ENCODE results near the gene SLC17A9.

SLC17A9 gene

DNA sequence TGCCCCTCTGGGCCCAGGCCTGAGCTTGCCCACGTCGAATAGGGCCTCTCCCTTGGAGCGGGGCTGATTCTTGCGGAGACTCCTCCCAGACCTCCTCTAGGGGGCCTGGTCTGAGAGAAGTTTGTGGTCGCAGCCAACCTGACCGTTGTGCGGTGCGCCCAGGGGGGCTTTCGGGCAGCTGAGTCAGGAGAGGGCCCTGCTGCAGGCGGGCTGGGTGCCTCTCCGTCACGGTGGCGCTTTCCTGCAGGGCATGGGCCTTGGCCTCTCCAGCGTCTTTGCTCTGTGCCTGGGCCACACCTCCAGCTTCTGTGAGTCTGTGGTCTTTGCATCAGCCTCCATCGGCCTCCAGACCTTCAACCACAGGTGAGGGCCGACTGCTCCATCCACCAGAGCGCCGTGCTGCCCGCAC lies 12.9 kb downstream of the SLC17A9 start:
- DNase-seq (ENCODE audit: extremely low spot score, insufficient read length, low read depth) (no peak), FAIRE-seq (no peak)

DNA sequence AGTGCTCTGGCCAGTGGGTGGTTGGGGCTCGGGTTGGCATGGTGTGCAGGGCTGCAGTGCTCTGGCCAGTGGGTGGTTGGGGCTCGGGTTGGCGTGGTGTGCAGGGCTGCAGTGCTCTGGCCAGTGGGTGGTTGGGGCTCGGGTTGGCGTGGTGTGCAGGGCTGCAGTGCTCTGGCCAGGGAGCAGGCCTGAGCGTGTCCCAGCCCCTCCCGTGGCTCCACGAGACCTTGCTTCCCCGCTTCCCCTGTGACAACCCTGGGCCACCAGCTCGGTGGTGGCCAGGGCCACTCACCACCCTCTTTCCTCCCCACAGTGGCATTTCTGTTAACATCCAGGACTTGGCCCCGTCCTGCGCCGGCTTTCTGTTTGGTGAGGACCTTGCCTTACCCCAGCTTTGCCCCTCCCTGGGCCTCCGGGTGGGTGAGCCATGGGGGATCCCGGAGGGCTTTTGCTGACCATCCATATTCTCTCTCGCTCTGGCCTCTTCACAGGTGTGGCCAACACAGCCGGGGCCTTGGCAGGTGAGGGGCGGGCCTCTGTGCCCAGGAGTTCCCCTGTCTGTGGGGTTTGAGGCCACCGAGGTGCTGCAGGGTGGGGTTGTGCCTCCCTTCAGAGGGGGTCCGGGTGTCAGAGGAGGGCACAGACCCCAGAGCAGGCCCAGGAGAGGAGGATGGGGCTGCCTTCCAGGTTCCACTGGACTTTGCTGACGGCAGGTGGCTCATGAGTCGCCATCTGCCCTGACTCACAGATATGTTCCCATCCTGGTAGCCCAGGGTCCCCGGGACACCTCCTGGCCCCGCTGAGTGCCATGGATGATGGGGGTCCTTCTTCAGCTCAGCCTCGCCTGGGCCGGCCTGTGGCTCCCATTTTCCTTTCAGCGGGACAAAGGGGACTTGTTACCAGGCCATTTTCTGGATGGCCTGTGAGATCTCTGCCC lies 14.0 kb downstream of the SLC17A9 start:
- DNase-seq (ENCODE audit: extremely low spot score, insufficient read length, low read depth): no peak
- no peak for FAIRE-seq

DNA sequence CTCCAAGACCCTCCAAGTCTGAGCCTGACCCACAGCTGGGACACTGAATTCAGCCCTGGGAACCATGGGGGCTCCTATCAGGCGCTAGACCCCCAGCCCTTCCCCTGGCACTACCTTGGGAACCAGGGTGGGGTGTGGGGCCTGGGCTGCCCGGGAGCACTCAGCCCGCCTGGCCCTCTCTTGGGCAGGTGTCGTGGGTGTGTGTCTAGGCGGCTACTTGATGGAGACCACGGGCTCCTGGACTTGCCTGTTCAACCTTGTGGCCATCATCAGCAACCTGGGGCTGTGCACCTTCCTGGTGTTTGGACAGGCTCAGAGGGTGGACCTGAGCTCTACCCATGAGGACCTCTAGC lies 14.6 kb downstream of the SLC17A9 start:
- FAIRE-seq: no peak
- no peak for DNase-seq (ENCODE audit: extremely low spot score, insufficient read length, low read depth)

DNA sequence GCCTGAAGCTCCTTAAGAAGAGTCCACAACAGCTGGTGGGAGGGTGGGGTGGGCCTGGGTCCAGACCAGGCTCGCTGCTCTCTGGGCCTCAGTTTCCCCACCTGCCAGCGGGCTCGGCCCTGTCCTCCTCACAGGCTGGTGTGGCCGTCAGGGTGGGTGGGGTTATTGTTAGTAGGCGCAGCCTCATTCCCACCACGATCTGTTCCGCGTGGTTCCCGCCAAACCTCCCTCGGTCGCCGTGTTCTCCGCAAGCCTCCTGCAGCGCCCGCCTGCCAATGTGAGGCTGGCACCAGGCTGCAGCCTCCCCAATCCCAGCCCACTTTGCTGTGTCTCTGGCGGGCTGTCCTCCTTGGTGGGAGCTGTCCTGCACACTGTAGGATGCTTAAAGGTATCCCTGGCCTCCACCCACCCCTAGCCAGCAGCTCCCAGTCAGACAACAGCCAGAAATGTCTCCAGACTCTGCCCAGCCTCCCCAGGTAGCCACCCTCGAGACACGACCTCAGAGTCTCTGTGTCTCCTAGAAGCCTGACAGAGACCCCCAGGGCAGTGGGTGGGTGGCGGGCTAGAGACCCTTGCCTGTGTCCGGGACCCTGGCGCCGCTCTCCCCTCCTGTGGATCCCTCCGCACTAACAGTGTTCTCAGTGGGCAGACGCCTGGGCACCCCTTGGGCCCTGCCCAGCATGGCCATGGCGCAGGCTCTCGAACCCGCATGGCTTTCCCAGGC lies 15.3 kb downstream of the SLC17A9 start:
- no peak for FAIRE-seq
- no peak for DNase-seq (ENCODE audit: extremely low spot score, insufficient read length, low read depth)

DNA sequence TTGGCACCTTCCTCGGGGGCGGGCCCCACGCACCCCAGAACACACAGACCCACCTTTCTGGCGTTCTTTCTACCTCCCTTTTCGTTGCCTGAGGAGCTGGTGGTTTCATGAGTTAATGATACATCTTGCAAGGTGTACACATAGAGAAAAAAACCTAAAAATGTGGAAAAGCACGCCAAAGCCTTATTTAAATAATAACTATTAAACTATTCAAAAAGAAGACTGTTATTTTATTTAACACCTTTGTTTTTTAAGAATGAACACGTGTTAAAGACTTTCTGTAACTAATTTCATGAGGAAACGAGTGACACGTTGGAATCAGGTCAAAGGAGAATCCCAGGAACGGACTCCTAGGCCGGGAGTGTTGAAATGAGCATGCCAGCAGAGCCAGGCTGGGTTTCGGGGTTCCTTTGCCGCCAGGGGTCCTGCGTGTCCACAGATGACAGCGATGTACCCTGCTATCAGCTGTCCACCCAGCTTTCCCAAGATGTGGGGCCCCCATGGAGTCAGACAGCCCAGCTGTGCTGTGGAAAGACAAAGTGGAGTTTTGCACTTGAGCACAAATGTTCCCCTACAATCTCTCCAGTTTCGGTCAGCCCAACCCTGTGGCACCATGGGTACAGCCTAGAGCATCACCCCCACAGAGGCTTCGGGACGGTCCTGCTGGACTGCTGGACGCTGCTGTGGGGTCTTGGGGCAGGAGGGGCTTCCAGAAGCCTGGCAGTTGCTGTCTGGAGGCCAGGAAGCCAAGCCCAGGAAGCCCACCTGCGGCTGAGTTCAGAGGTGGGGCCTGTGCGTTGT lies 16.1 kb downstream of the SLC17A9 start:
- FAIRE-seq (no peak), DNase-seq (ENCODE audit: extremely low spot score, insufficient read length, low read depth) (no peak)

DNA sequence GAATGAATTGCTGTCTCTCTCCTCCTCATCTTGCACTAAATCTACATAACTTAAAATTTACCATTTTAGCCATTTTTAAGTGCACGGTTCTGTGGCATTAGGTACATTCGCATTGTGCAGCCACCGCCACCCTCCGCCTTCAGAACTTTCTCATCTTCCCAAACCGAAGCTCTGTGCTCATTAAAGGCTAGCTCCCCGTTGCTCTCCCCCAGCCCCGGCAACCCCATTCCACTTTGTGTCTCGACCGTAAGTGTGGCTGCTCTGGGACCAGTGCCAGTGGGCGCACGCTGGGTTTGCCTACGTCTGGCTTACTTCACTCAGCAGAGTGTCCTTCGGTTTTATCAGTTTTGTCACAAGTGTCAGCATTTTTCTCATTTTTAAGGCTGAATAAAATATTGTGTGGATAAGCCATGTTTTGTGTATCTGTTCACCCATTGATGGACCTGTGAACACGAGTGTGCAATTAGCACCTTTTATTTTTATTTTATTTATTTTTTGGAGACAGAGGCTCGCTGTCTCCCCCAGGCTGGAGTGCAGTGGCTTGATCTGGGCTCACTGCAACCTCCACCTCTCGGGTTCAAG lies 16.8 kb downstream of the SLC17A9 start:
- FAIRE-seq (no peak), DNase-seq (ENCODE audit: extremely low spot score, insufficient read length, low read depth) (no peak)

DNA sequence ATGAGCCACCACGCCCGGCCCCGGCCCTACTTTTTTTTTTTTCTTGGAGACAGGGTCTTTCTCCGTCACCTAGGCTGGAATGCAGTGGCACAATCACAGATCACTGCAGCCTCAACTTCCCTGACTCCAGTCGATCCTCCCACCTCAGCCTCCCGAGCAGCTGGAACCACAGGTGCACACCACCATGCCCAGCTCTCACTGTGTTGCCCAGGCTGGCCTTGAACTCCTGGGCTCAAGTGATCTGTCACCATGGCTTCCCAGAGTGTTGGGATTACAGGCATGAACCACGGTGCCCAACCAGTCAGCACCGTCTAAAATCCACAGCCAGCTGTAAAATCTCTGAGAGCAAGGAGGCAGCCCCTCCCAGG lies 17.4 kb downstream of the SLC17A9 start:
- no peak for DNase-seq (ENCODE audit: extremely low spot score, insufficient read length, low read depth)
- no peak for FAIRE-seq

DNA sequence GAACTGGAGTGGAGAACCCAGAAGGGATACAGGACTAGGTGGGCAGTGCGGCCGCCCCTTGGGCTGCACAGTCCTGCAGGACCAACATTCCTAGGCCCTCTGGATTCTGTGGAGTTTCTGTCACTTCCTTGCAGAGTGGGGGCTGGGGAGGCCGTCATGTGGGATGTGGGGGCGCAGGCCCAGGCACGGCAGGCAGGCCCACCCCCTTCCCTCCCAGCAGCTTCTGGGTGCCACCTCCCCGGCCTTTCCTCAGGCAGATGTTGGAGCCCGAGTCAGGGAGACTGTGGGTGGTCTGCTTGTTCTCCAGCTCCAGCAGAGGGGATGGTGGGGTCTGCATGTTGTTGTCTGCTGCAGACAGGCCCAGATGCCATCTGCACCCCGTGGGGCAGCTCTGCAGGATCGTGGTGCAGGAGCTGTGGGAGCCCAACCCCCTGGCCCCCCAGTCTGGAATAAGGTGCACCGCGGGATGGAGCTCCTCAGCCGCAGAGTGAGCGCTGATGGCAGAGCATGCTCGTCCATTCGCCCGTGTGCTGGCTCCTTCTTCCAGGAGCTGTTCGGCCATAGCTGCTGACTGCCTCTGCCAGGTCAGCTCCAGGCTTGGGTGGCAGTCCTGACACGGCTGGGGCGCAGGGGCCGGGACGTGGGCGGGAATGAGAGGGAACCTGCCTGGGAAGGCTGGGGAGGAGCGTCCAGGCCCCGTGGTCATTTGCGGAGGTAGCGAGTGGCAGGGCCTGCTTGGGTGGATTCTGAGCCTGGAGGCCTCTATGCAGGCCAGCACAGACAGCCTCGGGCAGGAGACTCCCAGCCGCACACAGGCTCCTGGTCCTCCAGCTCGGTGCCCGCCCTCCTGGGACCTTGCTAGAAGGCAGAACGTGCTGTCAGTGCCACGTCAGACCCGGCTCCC lies 18.1 kb downstream of the SLC17A9 start:
- DNase-seq (ENCODE audit: extremely low spot score, insufficient read length, low read depth) (no peak), FAIRE-seq (no peak)

DNA sequence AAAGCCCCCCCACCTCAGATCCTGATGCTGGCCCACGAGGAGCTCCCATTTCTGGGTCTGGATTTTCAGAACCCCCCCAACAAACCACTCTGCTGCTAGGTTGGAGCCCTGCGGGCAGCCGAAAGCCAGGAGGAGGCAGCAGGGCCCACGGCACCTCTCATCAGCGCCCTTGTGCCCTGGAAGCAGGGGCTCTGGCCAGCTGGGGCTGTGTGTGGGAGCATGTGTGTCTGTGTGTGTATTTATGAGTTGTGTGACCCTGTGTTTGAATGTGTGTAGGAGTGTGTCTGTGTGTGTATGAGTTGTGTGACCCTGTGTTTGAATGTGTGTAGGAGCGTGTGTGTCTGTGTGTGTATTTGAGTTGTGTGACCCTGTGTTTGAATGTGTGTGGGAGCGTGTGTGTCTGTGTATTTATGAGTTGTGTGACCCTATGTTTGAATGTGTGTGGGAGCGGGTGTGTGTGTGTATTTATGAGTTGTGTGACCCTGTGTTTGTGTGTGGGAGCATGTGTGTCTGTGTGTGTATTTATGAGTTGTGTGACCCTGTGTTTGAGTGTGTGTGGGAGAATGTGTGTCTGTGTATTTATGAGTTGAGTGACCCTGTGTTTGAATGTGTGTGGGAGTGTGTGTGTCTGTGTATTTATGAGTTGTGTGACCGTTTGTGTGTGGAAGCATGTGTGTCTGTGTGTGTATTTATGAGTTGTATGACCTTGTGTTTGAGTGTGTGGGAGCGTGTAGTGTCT lies 18.9 kb downstream of the SLC17A9 start:
- peak; percentile 45 for FAIRE-seq
- no peak for DNase-seq (ENCODE audit: extremely low spot score, insufficient read length, low read depth)

DNA sequence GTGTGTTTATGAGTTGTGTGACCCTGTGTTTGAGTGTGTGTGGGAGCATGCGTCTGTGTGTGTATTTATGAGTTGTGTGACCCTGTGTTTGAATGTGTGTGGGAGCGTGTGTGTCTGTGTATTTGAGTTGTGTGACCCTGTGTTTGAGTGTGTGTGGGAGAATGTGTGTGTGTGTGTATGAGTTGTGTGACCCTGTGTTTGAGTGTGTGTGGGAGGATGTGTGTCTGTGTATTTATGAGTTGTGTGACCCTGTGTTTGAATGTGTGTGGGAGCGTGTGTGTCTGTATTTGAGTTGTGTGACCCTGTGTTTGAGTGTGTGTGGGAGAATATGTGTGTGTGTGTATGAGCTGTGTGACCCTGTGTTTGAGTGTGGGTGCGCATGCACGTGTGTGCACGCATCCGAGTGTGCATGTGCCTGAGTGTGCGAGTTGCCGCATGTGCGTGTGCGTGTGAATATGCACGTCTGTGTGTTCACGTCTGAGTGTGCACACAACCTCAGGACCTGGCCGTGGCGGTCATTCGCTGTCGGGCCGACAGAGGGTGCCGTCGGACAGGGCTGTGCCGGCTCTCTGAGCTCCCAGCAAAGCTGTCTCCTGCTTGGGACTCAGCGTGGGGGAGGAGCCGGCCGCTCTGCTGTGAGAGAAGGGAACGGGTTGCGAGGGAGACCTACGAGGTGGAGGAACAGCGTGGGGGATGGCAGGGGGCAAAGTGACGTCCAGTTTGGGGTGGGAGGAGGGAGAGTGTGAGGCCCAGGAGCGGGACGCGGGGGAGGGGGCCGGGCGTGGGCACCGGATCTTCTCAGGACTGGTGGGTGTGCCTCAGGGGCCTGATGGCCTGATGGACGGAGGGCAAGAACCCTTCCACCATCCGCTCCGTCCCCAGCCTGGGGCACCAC lies 19.7 kb downstream of the SLC17A9 start:
- FAIRE-seq: peak; percentile 79

DNA sequence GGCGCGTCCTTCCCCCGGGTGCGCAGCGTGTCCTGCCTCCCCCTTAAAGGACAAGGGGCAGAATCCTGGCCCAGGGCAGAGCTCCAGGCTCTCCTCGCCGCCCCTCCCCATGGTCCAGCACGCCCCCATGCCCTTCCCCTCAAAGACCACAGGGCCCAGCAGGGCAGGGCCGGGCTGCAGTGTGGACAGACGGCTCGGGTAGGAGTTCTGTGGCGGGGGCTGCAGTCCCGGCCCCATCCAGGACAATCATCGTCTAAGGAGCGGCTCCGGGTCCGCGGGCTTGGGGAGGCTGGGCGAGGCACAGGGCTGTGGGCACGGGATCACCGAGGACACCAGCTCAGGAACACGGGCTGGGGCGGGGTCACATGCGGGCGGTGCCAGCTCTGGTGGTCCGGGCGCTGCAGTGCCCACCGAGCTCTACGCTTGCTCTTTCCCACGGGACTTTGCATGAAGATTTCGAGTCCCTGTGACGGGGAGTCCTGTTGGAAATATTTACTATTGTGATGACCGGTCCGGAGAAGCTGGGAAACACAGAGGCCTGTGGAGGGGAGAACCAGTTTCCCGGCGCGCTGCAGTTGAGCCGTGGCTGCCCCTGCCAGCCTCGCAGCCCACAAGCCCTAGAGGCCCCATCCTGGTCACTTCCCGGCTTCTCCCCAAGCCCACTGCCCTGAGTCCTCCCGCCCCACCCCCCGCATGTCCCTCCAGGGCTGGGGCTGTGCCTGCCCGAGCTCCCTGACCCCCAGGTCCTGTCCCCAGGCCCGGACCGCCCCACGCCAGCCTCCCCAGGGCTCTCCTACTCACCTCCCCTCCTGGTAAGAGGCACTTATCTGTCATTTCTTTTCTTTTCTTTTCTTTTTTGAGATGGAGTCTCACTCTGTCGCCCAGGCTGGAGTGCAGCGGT lies 20.6 kb downstream of the SLC17A9 start:
- no peak for FAIRE-seq
- no peak for DNase-seq (ENCODE audit: extremely low spot score, insufficient read length, low read depth)

More for the DNA sequence above, 19.7 kb downstream of the SLC17A9 start:
- peak; percentile 85 for DNase-seq (ENCODE audit: extremely low spot score, insufficient read length, low read depth)

DNA sequence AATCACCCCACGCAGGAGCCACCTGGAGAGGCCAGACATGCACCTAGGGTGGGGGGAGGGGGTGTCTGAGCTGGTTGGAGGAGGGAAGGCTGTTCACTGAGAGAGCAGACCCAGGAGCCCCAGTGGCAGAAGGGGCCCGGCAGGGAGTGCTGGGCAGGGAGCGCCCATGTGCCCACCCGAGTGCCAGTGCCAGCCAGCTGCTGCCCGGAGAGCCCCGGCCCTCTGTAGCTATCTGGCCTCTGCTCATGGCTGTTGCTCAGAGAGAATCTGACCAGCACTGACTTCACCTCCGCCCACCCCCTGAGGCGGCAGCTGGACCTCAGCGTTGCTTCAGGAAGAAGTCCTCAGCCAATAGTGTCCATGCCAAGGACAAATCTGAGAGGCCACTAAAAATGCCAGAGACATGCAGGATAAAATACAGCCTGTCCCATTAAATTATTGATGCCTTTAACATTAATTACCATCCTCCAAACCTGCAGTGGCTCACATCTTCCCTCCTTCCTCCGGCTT lies 22.8 kb downstream of the SLC17A9 start:
- FAIRE-seq: no peak

DNA sequence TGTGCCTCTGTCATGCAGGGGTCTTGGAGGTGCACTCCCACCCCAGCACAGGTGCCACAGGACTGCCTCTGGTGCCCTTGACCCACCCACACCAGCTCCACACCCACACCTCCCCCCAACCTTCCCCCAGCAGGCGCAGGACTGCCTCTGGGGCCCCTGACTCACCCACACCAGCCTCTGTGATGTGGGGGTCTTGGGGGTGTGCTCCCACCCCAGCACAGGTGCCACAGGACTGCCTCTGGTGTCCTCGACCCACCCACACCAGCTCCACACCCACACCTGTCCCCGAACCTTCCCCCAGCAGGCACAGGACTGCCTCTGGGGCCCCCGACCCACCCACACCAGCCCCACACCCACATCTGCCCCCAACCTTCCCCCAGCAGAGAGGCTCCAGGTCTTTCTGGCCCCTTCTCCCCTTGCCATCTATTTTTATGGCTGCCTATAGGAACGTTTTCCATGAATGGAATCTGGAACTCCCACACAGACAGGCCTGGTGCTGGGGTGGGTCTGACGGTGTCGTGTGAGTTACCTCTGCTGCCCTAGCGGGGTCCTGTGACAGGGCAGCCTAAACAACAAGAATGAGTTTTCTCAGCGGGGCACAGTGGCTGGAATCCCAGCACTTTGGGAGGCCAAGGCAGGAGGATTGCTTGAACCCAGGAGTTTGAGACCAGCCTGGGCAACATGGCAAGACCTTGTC lies 23.5 kb downstream of the SLC17A9 start:
- FAIRE-seq: no peak

More for the DNA sequence above, 22.8 kb downstream of the SLC17A9 start:
- no peak for DNase-seq (ENCODE audit: extremely low spot score, insufficient read length, low read depth)

DNA sequence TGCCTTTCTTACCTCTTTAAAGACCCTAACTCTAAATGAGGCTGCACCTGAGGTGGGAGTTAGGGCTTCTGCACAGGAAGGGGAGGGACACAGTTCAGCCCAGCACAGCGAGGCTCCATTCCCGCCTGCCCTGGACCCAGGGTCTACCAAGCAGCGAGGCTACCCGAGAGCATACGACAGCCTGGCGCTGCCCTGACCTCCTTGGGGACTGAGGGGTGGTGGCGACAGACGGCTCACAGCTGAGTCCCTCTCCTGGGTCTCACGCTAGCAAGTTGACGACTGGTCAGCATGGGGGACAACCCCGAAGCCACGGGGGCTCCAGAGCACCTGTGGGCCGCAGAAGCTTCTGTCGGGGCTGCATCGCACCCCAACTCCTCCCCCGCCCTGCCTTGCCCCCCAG lies 24.4 kb downstream of the SLC17A9 start:
- FAIRE-seq: no peak
- DNase-seq (ENCODE audit: extremely low spot score, insufficient read length, low read depth): no peak

More for the DNA sequence above, 23.5 kb downstream of the SLC17A9 start:
- DNase-seq (ENCODE audit: extremely low spot score, insufficient read length, low read depth): no peak

DNA sequence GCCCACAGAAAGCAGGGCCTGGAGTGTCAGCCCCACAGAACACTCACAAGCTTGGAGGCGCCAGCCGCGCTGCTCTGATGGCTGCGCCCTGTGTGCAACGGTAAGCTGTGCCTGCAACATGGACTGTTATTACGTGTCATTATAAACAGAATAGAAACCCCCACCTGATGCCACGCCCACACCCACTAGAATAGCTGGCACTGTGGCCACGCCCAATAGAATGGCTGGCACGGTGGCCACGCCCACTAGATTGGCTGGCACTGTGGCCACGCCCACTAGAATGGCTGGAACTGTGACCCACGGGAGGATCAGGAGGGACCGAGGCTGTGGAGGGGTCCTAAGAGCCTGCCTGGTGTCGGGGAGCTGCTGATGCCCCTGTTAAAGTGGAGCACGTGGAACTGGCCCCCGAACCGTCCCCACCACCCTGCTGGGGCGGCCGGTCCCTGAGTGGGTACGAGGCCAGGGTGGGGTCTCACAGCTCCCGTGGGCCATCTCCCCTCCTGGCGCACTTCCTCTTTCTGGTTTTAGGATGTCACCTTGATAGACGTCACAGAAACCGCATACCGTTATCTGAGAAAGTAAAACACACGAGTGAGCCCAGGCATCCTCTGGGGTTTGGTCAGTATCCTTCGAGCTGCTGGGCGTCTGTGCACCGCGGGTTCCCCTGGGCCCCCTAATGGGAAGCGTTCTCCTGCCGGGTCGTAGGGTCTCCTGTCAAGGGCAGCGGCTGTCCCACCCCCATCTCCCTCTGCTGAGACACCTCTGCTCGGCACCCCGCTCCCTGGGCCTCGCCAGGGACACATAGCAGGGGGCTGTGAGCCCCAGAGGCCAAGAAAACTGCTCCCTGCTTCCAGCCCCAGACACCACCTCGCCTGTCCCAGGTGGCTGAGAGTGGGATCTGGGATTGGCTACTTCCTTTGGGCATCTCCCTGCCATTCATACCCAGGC lies 25.4 kb downstream of the SLC17A9 start:
- DNase-seq (ENCODE audit: extremely low spot score, insufficient read length, low read depth) (peak; percentile 68), FAIRE-seq (peak; percentile 89)
